Liver (tissue), 9 donors: ENCODE data around the gene CDC42BPB. TPM values are rescaled to one million over a fixed set of nuclear protein-coding genes. Genes with fewer than 3 reads are reported as not detected.
A peak's percentile ranks its signal among the peaks of the same experiment; 100 is the strongest.

Source experiments
- DNase-seq: peaks from one replicate; pipeline ENCODE4 v3.0.0-alpha.2; 2017; ENCODE audit warnings: low spot score
- H3K27ac ChIP-seq, 2 donors: one replicate each; pipeline ENCODE4 v1.7.0; 2013; ENCODE audit warnings: inconsistent platforms in 2 of 2, low read length in 2 of 2, control low read depth in 1 of 2, low read depth in 1 of 2, mild to moderate bottlenecking in 1 of 2
- H3K27me3 ChIP-seq, 4 donors: one replicate each; pipeline versions ENCODE4 v1.6.1 to v1.7.0; 2013; ENCODE audit warnings: low read length in 3 of 4, inconsistent platforms in 1 of 4, mild to moderate bottlenecking in 1 of 4, moderate library complexity in 1 of 4; ENCODE audit not compliant: control insufficient read depth in 4 of 4, insufficient read depth in 4 of 4
- H3K36me3 ChIP-seq, 4 donors: one replicate each; pipeline versions ENCODE4 v1.6.1 to v1.7.0; 2013; ENCODE audit warnings: low read length in 3 of 4, mild to moderate bottlenecking in 3 of 4, low read depth in 1 of 4, moderate library complexity in 1 of 4; ENCODE audit not compliant: control insufficient read depth in 4 of 4, insufficient read depth in 3 of 4
- H3K4me1 ChIP-seq, 4 donors: one replicate each; pipeline versions ENCODE4 v1.6.1 to v1.7.0; 2013; ENCODE audit warnings: low read length in 3 of 4, mild to moderate bottlenecking in 3 of 4, moderate library complexity in 1 of 4; ENCODE audit not compliant: control insufficient read depth in 4 of 4, insufficient read depth in 4 of 4
- H3K4me3 ChIP-seq, 3 donors: one replicate each; pipeline versions ENCODE4 v1.6.1 to v1.7.0; 2013; ENCODE audit warnings: low read length in 3 of 3, control low read depth in 1 of 3, low read depth in 1 of 3, mild to moderate bottlenecking in 1 of 3
- H3K9ac ChIP-seq, 2 donors: one replicate each; pipeline ENCODE4 v1.7.0; 2013; ENCODE audit warnings: low read length in 2 of 2, mild to moderate bottlenecking in 2 of 2, moderate library complexity in 2 of 2, control low read depth in 1 of 2, low read depth in 1 of 2
- H3K9me3 ChIP-seq, 4 donors: one replicate each; pipeline versions ENCODE4 v1.6.1 to v1.7.0; 2013; ENCODE audit warnings: low read length in 3 of 4; ENCODE audit not compliant: control insufficient read depth in 4 of 4
- CTCF ChIP-seq: fragments of 150-350 bp; IDR thresholded peaks from 2 replicates; pipeline ENCODE4 v1.5.1; 2017; ENCODE audit warnings: improper control_type of control experiment, low read depth, low read length; ENCODE audit not compliant: missing input control
- EGR1 ChIP-seq, 2 donors: IDR thresholded peaks; 2 replicates each; pipeline ENCODE4 v1.6.1; 2016 to 2018; ENCODE audit warnings: antibody characterized with exemption in 2 of 2, low read depth in 2 of 2
- GABPA ChIP-seq, 2 donors: IDR thresholded peaks in 1 of 2; conservative IDR thresholded peaks in 1 of 2; 2 replicates each; pipeline ENCODE4 v1.6.1; 2016; ENCODE audit warnings: antibody characterized with exemption in 2 of 2, mild to moderate bottlenecking in 1 of 2, moderate library complexity in 1 of 2
- HNF4A ChIP-seq, 2 donors: conservative IDR thresholded peaks; 2 replicates each; pipeline ENCODE4 v1.6.1; 2016; ENCODE audit warnings: antibody characterized with exemption in 2 of 2, mild to moderate bottlenecking in 2 of 2
- HNF4G ChIP-seq: IDR thresholded peaks from 2 replicates; pipeline ENCODE4 v1.6.1; 2016; ENCODE audit warnings: antibody characterized with exemption
- JUND ChIP-seq, 2 donors: IDR thresholded peaks; 2 replicates each; pipeline ENCODE4 v1.6.1; 2016; ENCODE audit warnings: antibody characterized with exemption in 2 of 2
- MAX ChIP-seq: IDR thresholded peaks from 2 replicates; pipeline ENCODE4 v1.6.1; 2016; ENCODE audit warnings: antibody characterized with exemption
- NR2F2 ChIP-seq: IDR thresholded peaks from 2 replicates; pipeline ENCODE4 v1.6.1; 2016; ENCODE audit warnings: antibody characterized with exemption
- RAD21 ChIP-seq, 2 donors: IDR thresholded peaks; 2 replicates each; pipeline ENCODE4 v1.6.1; 2016; ENCODE audit warnings: antibody characterized with exemption in 2 of 2, mild to moderate bottlenecking in 2 of 2
- TAF1 ChIP-seq: conservative IDR thresholded peaks from 2 replicates; pipeline ENCODE4 v1.6.1; 2016; ENCODE audit warnings: antibody characterized with exemption, mild to moderate bottlenecking
- ZBTB33 ChIP-seq: IDR thresholded peaks from 2 replicates; pipeline ENCODE4 v1.6.1; 2016; ENCODE audit warnings: antibody characterized with exemption
- WGBS: extraction: QIAGEN DNeasy Blood & Tissue Kit; methylation state at CpG from one replicate; pipeline ENCODE4 v1.1.7; 2013; 5-methylcytosine and 5-hydroxymethylcytosine counted together
- polyA plus RNA-seq, 2 donors: library from polyadenylated mRNA; stranded (reverse) in 1 of 2; unstranded in 1 of 2; fragments of 200-250 nt in 1 of 2; fragments of >200 nt in 1 of 2; fragmentation: Nextera tagmentation in 1 of 2; extraction: Ambion mirVana in 1 of 2; gene quantifications; one replicate each; pipeline versions ENCODE4 v1.2.1 to v1.2.3, GENCODE V29; 2013 to 2015
- total RNA-seq, 2 donors: library from RNA; depleted of rRNA; stranded (reverse); fragments of >200 nt; gene quantifications; one replicate each; pipeline ENCODE4 v1.2.3, GENCODE V29; 2014
- donor health status: healthy.
- donor health status: healthy.
- donor health status: healthy.
- donor health status: healthy.
- donor health status: healthy.

Gene CDC42BPB
- total and polyA plus RNA-seq, 4 donors = 4.1 to 78.7 (median 29.7) TPM

- no peak for DNase-seq
- Histone ChIP-seq H3K4me3 (no peak overlapping the region), H3K27ac (peak overlapping the region in 1 of 2 donors; percentile 63), H3K36me3 (peaks cover under 1 to 15% (median 4%) of the 10 kb centered on the region in 4 donors), H3K9me3 (no peaks in the 10 kb centered on the region), H3K9ac (no peak overlapping the region), H3K4me1 (peaks cover 0 to 12% (median 5%) of the 10 kb centered on the region in 4 donors), H3K27me3 (no peaks in the 10 kb centered on the region)
- TF ChIP-seq NR2F2 (no peak), JUND (IDR thresholded peaks at IDR 0.05) (no peak), GABPA (IDR thresholded peaks at IDR 0.05 in 1 of 2, conservative IDR thresholded peaks at IDR 0.05 in 1 of 2) (no peak), HNF4G (no peak), CTCF (no peak), MAX (no peak), RAD21 (IDR thresholded peaks at IDR 0.05) (no peak)
- WGBS = 98% methylated on average over 8 of the region's 8 CpGs
These were observed 164.7 kb downstream of the CDC42BPB start for GRCh38 chr14:102892651-102893050.

- H3K27me3 ChIP-seq = no peaks in the 10 kb centered on the region
- no peak overlapping the region for H3K27ac ChIP-seq
- H3K9me3 ChIP-seq = no peaks in the 10 kb centered on the region
- H3K4me3 ChIP-seq = no peak overlapping the region
- 39% methylated on average over 4 of the region's 4 CpGs for WGBS
- TF ChIP-seq ZBTB33 (no peak), HNF4A (conservative IDR thresholded peaks at IDR 0.05) (peak in 1 of 2 donors; percentile 22)
- peaks cover 1 to 10% (median 4%) of the 10 kb centered on the region in 4 donors for H3K36me3 ChIP-seq
- no peak for DNase-seq
- H3K9ac ChIP-seq = no peak overlapping the region
- H3K4me1 ChIP-seq = peaks cover 0 to 12% (median 5%) of the 10 kb centered on the region in 4 donors
These were observed 165.8 kb downstream of the CDC42BPB start for GRCh38 chr14:102891556-102891955.

- Histone ChIP-seq H3K27ac (no peak overlapping the region), H3K36me3 (peaks cover 1 to 12% (median 4%) of the 10 kb centered on the region in 4 donors), H3K4me1 (peaks cover 0 to 12% (median 5%) of the 10 kb centered on the region in 4 donors), H3K27me3 (no peaks in the 10 kb centered on the region), H3K9ac (no peak overlapping the region), H3K4me3 (no peak overlapping the region), H3K9me3 (no peaks in the 10 kb centered on the region)
- 92% methylated on average over 15 of the region's 15 CpGs for WGBS
- TF ChIP-seq EGR1 (IDR thresholded peaks at IDR 0.05; ENCODE audit: low read depth in 2 of 2) = no peak
- TF ChIP-seq TAF1 = no peak
- TF ChIP-seq HNF4A (conservative IDR thresholded peaks at IDR 0.05) = no peak
- no peak for TF ChIP-seq CTCF
- no peak for DNase-seq
These were observed 166.2 kb downstream of the CDC42BPB start for GRCh38 chr14:102891111-102891510.
